ENCODE results near the gene CTSA. TPM values are rescaled to one million over a fixed set of nuclear protein-coding genes. Genes with fewer than 3 reads are reported as not detected.

CTSA gene
- total and polyA plus RNA-seq, 9 of the 15 experiments (the other 6 are each of a cell fraction or from before 2014, with no cell fraction given) = 8.8 to 61.7 (median 28.3) TPM

DNA sequence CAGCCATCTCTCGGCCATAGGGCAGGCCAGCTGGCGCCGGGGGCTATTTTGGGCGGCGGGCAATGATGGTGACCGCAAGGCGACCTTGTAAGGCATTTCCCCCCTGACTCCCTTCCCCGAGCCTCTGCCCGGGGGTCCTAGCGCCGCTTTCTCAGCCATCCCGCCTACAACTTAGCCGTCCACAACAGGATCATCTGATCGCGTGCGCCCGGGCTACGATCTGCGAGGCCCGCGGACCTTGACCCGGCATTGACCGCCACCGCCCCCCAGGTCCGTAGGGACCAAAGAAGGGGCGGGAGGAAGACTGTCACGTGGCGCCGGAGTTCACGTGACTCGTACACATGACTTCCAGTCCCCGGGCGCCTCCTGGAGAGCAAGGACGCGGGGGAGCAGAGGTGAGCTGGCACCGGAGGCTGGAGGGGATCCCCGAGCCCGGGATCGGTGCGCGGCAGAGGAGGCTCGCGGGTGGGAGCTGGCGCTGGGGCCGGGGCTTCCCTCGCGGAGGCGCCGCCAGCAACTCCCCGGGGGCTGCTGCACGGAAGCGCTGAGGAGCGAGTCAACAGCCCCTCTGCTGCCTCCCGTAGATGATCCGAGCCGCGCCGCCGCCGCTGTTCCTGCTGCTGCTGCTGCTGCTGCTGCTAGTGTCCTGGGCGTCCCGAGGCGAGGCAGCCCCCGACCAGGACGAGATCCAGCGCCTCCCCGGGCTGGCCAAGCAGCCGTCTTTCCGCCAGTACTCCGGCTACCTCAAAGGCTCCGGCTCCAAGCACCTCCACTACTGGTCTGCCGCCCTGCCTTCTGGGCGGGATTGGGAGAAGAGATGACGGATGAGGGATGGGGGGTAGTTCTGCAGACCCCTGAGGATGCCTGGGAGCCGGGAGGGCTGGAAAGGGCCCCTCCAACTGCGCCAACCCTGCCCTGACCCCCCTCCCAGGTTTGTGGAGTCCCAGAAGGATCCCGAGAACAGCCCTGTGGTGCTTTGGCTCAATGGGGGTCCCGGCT lies at the start of gene CTSA, which contains the start of gene NEURL2 (continued):
- TF ChIP-seq MXI1 (IDR thresholded peaks at IDR 0.05; ENCODE audit: low read depth, low read length) = peak; percentile 36; the same call in 1 of the 2 replicates
- 0 out of 2 replicates have a peak, but pooled peaks have one; percentile 29 for TF ChIP-seq JUND (IDR thresholded peaks at IDR 0.05; ENCODE audit: borderline replicate concordance, low read depth, low read length)
- no peak; the same call in 2 of the 3 replicates for TF ChIP-seq JUND (tag; IDR thresholded peaks at IDR 0.05; ENCODE audit: borderline replicate concordance, low read depth, low read length)
- TF ChIP-seq PHF20 (IDR thresholded peaks at IDR 0.05; ENCODE audit: partially characterized antibody) = peak; percentile 100
- TF ChIP-seq, protein P1, sequence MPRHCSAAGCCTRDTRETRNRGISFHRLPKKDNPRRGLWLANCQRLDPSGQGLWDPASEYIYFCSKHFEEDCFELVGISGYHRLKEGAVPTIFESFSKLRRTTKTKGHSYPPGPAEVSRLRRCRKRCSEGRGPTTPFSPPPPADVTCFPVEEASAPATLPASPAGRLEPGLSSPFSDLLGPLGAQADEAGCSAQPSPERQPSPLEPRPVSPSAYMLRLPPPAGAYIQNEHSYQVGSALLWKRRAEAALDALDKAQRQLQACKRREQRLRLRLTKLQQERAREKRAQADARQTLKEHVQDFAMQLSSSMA (CRISPR knock-in tag; IDR thresholded peaks at IDR 0.05) = 0 out of 2 replicates have a peak, but pooled peaks have one; percentile 32
- TF ChIP-seq, protein P2, sequence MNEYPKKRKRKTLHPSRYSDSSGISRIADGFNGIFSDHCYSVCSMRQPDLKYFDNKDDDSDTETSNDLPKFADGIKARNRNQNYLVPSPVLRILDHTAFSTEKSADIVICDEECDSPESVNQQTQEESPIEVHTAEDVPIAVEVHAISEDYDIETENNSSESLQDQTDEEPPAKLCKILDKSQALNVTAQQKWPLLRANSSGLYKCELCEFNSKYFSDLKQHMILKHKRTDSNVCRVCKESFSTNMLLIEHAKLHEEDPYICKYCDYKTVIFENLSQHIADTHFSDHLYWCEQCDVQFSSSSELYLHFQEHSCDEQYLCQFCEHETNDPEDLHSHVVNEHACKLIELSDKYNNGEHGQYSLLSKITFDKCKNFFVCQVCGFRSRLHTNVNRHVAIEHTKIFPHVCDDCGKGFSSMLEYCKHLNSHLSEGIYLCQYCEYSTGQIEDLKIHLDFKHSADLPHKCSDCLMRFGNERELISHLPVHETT (CRISPR knock-in tag; conservative IDR thresholded peaks at IDR 0.05 in 1 of 2, IDR thresholded peaks at IDR 0.05 in 1 of 2) = peak in 1 of 2 experiments; percentile 64; a peak in 1 of 4 replicates
- TF ChIP-seq TRIM24 (IDR thresholded peaks at IDR 0.05) = peak in 1 of 2 experiments; percentile 50; a peak in 1 of 4 replicates
- TF ChIP-seq MECOM (CRISPR knock-in tag; IDR thresholded peaks at IDR 0.05) = no peak
- peak; percentile 4; the same call in 1 of the 2 replicates for TF ChIP-seq CHD2 (IDR thresholded peaks at IDR 0.05; ENCODE audit: low read depth, low read length)
- peak; percentile 96 for TF ChIP-seq TFE3 (CRISPR knock-in tag; IDR thresholded peaks at IDR 0.05)
- TF ChIP-seq SIX5 (IDR thresholded peaks at IDR 0.05; ENCODE audit: borderline replicate concordance in 1 of 2, insufficient read depth in 1 of 2, low read depth in 1 of 2, low read length in 2 of 2) = 0 out of 4 replicates have a peak, but pooled peaks of 1 of the 2 experiments have one; percentile 19
- TF ChIP-seq MTA1 (IDR thresholded peaks at IDR 0.05; ENCODE audit: borderline replicate concordance) = no peak
- TF ChIP-seq SRF (CRISPR knock-in tag; IDR thresholded peaks at IDR 0.05) = peak in 1 of 2 experiments; percentile 34; a peak in 1 of 4 replicates
- TF ChIP-seq HDAC1 (IDR thresholded peaks at IDR 0.05) = peak; percentile 73 to 99; a peak in 3 of 4 replicates
- peak; percentile 77; the same call in 1 of the 2 replicates for TF ChIP-seq KAT8 (IDR thresholded peaks at IDR 0.05; ENCODE audit: low read depth)
- TF ChIP-seq CTCFL (IDR thresholded peaks at IDR 0.05; ENCODE audit: borderline replicate concordance, insufficient read depth, low read depth, low read length, poor library complexity, severe bottlenecking) = peak; percentile 85
- peak; percentile 75 to 91 for TF ChIP-seq MAZ (CRISPR knock-in tag; conservative IDR thresholded peaks at IDR 0.05 in 1 of 2, IDR thresholded peaks at IDR 0.05 in 1 of 2)
- no peak for TF ChIP-seq MCM5 (IDR thresholded peaks at IDR 0.05; ENCODE audit: low read depth)
- TF ChIP-seq TBP (optimal IDR thresholded peaks at IDR 0.05; ENCODE audit: low read depth, low read length) = peak; percentile 83
- TF ChIP-seq FOSL1 (tag; conservative IDR thresholded peaks at IDR 0.05) = peak; percentile 57

All from K562 (cell line).